ENCODE measurements around the gene KIF23.
A peak's percentile ranks its signal among the peaks of the same experiment; 100 is the strongest.
"Not testable (repeated sequence)": the region's sequence is repeated elsewhere in the genome, so short reads cannot be mapped to it uniquely, and the experiment has no call there.

KIF23 gene

DNA sequence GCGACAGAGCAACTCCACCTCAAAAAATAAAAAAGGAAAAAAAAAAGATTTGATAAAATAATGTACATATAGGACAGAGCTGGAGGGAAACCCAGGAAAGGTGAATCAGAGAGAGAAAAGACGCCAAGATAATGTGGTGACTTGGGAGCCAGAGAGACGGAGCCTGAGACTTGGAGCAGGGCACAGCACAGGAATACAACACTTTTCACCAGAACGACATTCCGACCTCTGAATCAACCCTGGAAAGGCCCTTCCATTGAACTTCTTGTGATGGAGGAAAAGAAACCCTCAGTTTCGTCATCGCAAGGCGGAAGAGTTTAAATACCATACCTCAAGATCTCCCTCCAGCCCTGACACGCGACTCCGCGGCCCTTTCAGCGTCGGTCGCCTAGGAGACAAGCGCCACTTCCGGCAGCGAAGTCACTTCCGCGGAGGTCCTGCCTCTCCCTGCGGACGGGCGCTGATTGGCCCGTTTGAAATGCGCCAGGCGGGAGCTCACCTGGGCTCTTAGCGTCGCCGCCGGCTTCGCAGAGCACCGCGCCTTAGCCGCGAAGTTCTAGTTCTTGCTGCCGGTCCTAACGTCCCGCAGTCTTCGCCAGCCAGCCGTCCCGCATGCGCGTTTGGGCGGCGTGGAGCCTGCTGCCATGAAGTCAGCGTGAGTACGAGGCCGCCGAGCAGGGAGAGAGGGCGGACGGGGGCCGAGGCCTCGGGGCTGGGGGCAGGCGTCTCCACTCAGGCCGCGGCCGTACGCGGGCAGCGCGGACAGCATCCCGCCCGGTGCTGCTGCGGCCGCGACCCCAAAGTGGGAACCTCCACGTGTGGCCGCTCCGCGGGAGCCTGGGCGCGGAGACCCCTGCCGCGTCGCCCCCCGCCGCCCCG is at the start of gene KIF23:
Gene KIF23, plus strand, starts transcription at position 528 of the 879 bp plus-strand sequence. Its CDS starts 117 bp downstream, at position 645.
- peak; percentile 58 for DNase-seq

DNA sequence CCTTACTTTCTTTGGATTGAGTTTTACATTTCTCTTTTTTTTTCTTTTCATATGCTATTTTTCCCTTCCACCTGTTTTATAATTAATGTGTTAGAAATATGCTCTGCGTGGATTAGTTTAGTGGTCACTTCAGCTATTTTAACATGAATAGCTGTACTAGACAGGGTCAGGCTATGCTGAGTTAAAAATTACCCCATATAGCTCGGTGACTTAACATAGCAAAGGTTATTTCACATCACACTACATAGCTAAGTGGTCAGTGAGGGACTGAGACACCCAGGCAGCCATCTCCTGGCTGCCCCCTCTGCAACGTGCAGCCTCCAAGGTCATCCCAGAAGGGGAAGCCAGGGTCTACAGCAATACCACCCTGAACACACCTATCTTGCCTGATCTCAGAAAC is 46.9 kb upstream of the KIF23 start:
- DNase-seq, result no peak

DNA sequence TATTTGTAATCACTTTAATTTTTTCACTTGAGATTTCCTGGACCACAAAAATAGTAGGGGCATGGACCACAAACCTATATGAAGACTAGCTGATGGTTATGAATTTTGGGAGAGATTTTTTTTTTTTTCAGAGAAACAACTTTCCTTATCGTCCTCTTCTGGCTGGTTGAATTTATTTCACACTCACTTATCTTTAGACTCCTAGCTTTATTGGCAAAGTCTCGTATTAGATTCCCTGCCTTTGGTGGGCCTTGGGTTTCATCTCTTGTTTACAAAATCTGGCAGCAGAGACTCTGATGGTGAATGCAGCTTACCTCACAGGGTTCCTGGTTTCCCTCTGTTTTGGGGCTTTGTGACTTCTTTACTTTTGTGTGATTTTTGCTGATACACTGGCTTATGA is 44.5 kb upstream of the KIF23 start:
- no peak for DNase-seq

DNA sequence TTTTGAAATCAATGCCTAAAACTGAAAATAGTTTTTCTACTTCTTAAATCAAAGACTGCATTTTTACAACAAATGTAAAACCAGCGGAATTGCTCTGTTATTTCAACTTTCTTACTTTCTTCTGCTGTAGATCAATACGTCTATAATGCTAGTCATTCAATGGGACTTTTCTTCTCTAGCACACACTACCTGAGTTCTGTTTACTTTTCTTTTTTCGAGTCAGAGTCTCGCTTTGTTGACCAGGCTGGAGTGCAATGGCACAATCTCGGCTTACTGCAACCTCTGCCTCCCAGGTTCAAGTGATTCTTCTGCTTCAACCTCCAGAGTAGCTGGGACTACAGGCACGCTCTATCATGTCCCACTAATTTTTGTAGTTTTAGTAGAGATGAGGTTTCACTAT is 40.7 kb upstream of the KIF23 start:
- no peak for DNase-seq

DNA sequence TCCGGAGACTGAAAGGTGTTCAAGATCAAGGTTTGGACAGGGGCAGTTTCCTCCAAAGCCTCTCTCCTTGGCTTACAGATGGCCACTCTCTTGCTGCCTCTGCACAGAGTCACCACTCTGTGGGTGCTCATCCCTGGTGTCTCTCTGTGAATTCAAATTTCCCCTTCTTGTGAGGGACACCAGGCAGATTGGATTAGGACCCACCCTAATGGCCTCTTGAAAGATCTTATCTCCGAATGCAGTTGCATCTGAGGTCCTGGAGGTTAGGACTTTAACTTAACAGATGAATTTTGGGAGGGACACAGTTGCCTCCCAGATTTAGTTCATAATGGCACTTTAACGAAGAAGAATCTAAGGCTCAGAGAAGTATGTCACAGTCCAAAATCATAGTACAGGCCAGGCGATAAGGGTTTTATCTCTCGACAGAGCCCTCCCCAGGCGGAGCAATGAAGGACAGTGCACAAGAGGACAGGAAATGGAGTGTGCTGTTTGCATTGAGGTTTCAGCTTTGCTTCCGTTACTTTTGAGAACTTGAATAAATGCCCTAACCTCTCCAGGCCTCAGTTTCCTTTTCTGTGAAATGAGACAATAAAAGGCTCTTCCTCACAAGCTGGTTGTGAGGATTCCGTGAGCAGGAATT is 38.9 kb upstream of the KIF23 start:
- no peak for DNase-seq

DNA sequence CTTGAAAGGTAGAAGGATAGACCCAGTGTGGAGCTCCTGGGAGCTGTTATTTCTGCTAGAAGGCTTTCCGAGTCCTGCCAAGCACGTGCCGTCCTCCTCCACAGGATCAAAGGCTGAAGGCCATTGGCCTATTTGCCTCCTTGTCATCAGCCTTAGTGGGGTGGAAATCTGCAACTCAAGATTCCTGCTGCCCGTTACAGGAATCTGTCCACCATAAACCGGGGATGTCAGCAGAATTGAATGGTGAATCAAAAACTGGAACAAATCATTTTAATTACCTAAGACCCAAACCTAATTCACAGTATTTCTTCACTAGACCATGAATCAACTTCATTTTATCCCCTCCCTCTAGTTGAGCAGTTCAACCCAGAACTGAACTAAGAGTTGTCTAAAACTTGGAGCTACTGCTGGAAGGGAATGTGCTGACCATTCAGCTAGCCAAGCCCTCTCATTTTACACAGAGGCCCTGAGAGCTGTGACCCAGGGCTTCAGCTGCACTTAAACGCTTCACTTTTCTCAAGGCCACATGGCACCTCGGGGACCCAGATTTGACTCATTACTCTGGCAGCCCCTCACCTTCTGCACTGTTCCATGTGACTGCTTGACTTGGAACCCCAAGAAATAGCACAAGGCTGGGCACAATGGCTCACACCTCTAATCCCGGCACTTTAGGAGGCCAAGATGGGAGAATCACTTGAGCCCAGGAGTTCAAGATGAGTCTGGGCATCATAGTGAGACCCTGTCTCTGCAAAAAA is 36.8 kb upstream of the KIF23 start:
- no peak for DNase-seq

DNA sequence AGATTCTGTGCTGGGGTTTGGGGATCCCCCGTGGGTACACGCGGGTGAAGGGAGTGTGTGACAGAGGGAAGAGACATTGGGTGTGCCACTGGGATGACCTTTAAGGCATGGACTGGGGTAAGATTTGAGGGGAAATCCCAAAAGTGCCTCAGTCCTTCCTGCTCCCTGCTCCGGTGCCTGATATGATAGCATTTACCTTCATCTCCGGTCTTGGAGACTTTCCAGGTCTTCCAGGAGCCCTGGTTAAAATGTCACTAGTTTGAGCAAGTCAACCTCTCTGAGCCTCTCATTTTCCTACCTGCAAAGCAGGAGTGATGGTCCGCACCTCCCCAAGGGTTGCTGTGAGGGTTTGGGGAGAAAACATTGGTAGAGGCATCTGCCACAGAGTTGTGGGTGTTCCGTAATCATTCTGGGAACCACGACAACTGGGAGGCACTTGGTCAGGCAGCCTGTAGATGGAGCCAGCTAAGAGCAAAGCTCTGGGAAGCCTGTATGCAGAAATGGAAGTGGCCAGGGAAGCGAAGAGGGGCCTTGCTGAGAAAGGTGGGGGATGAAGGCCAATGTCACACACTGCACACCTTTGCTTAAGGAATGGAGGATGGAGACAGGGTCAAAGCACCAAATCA is 33.9 kb upstream of the KIF23 start:
- DNase-seq, result no peak

DNA sequence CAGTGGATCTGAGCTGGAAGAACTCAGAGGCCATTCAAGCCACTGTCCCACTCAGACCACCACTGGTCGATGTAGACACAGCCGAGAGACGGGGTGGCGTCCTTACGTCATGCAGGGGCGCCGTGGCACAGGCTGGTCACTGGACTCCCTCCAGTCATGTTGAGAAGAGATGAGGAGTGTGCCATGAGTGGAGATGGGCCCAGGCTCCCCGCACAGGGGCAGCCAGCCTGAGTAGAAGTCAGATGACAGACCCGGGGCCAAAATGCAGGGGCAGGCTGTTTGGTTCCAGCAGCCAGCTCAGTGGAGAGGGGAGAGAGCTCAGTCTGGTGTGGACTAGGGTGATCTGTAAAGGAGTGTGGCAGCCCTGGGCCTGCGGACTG is 33.4 kb upstream of the KIF23 start:
- DNase-seq, result no peak

DNA sequence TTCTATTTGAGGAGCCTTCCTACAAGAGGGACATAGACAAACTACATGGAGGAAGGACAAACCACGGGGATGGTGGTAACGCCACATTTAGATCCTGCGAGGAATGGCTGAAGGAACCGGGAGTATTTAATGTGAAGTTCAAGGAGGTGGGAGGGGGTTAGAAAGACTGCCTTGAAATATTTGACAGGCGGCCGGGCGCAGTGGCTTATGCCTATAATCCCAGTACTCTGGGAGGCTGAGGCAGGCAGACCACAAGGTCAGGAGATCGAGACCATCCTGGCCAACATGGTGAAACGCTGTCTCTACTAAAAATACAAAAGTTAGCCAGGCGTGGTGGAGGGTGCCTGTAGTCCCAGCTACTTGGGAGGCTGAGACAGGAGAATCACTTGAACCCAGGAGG is 32.0 kb upstream of the KIF23 start:
- DNase-seq, result not testable (repeated sequence)

DNA sequence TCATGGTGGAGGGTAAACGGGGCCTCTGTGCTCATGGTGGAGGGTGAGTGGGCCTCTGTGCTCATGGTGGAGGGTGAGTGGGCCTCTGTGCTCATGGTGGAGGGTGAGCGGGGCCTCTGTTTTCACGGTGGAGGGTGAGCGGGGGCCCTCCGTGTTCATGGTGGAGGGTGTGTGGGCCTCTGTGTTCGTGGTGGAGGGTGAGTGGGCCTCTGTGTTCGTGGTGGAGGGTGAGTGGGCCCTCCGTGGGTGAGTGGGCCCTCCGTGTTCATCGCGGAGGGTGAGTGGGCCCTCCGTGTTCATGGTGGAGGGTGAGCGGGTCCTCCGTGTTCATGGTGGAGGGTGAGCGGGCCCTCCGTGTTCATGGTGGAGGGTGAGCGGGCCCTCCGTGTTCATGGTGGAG is 30.1 kb upstream of the KIF23 start:
- not testable (repeated sequence) for DNase-seq

DNA sequence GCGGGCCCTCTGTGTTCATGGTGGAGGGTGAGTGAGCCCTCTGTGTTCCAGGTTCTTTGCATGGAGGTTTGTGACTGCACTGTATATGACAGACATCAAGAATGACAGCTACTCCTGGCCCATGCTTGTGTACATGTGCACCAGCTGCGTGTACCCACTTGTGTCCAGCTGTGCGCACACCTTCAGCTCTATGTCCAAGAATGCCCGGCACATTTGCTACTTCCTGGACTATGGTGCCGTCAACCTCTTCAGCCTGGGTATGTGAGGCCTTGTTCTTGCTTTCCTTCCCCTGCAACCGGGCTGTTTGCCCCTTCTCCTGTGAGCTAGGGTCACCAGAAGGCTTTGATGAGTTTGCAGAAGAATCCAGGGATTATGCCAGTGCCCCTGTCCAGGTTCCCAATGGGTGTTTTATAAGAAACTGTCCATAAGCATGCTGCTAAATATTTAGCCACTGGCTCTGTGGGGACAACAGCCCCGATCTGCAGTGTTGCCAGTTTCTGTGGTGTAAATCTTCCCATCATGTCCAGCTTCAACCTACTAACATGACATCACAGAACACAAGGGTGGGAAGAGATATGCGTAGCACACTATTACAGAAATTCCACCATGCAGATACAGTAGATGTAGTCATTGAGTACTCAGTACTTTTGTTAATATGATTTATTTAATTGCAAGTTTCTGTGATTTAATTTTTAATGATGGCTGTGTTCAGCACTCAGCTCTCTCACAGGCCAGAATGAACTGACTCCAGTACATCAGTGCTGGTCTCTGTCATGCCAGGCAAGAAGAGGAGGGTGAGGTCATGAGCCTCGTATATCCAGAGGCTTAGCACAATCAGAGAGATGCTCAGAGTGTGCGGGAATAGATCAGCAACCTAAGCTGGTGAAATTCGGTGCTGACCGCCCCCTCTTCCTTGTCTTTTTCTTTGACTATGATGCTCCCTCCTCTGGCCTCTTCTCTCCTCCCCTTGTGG is 29.2 kb upstream of the KIF23 start:
- no peak for DNase-seq

DNA sequence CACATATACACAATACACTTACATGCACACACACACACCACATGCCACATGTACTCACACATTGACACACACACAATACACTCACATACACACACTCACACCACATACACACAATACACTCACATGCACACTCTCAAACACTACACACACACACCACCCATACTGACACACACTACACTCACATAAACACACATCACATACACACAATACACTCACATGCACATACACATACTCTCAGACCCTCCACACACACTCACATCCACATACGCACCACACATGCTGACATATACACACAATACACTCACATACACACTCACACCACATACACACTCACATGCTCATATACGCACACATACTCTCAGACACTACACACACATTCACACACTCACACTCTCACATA is 28.3 kb upstream of the KIF23 start:
- DNase-seq, result no peak

DNA sequence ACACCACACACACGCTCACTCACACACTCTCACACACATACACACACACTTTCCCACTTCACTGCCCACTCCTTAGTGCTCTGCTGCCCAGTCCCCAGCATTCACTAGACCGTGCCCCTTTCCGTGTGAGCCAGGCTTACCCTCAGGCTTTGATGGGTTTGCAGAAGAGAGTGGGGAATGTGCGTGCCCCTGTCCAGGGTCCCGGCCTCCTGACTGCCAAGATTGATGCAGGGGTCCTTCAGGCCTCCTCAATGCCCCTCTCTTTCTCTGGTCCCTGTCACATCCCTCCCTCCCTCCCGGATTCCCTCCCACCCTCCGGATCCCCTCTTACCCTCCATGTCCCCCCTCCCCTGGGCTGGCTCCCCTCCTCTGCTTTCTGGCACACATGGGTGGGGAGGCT is 27.9 kb upstream of the KIF23 start:
- DNase-seq, result no peak

DNA sequence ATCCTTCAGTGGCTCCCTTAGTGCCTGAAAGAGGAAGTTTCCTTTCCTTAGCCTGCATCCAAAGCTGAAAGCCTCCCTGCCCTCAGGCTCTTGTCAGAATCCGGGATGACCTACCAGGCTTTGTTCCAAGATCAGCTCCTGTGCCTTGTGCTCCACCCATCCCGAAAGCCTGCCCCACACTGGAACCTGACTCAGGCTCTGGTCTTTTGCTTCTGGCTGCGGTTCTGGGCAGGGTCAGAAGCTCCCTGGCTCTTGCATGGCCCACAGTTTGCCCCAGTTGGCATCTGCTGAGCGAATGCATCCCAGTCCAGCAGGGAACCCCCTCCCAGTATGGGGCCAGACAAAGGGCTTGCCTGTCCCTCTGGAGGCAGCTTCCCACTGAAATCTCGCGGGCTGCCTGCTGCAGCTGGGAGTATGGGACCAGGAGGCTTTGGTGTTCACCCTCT is 25.9 kb upstream of the KIF23 start:
- DNase-seq, result no peak

DNA sequence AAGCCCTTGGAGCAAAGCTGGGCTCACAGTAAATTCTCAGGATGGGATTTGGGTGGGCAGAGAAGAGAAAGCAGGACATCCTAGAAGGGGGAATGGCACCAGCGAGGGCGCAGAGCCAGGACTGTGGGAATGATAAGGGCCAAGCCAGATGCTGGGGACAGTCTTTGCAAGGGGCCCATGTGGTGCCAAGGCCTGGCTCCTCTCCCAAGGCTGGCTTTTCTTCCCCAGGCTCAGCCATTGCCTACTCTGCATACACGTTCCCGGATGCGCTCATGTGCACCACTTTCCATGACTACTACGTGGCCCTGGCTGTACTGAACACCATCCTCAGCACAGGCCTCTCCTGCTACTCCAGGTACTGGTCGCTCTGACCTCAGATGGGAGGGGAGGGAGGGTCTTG is 24.7 kb upstream of the KIF23 start:
- no peak for DNase-seq

DNA sequence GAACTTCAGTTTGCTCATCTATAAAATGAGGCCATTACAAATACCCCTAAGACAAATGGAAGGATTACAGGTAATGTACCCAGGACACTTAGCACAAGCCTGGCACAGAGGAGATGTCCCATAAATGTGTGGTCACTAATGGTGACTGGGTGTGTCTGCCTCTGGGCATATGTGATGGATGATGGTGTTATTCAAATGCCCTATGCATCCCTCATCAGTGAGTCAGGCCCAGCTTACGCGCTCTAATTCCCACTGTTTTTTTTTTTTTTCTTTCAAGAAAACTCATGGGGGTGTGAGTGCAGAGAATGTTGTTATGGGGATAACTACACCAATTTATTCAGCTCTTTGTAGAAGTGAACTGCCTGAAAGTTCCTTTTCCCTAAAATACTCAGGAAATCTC is 23.6 kb upstream of the KIF23 start:
- DNase-seq, result no peak

DNA sequence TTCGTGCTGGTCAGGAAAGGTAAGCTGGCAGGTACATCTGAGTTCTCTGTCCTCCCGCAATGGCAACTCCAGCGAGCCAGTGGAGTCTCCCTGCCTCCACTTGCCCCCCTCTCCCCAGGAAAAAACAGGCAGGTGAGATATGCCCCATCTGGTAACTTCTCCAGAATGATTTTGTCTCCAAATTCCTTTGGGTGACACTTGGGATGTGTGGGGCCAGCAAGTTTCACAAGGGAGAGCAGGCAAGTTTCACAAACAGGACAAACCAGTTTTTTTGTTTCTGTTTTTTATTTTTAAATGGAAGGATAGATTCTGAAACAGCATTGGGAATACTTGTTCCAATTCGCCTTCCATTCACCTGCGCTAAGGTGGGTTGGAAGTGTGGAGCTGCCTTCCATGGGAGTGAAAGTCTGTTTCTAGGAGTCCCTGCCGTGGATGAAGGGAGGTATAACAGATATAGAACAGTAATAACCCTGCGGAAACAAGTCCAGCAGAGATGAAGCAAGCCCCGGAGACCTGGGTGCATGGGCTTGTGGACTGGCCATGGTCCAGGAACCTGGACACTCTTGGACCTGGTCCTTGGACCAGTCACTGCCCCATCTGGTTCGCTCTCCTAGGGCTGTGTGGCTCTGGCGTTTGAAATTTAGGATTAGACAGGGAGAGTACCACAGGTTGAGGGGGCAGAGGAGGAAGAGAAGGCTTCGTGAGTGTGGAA is 22.9 kb upstream of the KIF23 start:
- DNase-seq, result no peak

DNA sequence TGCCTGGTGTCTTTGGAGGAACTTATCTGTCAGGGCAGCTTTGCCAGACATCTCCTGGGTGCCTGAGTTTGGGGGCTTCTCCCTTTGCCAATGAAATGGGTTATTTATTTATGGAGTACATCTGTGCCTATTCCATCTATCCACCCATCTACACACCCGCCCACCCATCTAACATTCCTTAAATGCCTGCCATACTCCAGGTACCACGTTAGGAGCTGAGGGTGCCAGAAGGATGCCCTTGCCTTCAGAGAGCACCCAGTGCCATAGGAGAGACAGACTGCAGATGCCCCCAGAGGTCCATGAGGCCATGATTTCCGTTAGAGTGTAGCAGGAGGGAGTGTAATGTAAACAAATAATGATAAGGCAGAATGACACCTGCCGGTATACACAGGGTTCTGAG is 21.8 kb upstream of the KIF23 start:
- no peak for DNase-seq

DNA sequence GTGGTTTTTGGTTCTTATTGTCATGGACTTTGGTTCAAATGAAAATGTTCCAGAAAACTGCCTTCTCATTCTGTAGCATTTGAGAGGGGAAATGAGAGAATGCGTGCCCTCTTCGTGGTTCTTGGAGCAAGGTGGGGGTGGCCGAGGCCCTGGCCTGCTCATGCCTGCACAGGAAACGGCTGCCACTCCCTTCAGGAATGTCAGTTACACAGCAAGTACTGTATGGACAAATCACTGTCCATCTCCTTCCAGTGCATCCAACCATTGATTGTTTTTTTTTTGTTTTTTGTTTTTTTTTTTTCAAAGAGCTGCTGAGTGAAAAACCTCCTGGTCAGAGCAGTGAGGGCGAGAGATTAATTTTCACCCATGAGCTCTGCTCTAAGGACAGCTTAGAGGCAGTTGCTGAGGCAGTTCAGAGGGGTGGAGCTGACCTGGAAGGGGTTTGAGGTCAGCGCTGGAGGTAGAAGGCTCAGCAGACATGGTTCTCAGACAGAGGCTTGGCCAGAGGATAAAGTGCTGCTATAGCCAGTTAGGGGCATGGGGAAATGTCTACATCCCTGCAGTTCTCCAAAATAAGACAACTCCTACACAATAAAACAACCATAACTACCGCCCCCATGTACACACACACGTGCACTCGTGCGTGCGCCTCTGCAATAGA is 20.2 kb upstream of the KIF23 start:
- no peak for DNase-seq

DNA sequence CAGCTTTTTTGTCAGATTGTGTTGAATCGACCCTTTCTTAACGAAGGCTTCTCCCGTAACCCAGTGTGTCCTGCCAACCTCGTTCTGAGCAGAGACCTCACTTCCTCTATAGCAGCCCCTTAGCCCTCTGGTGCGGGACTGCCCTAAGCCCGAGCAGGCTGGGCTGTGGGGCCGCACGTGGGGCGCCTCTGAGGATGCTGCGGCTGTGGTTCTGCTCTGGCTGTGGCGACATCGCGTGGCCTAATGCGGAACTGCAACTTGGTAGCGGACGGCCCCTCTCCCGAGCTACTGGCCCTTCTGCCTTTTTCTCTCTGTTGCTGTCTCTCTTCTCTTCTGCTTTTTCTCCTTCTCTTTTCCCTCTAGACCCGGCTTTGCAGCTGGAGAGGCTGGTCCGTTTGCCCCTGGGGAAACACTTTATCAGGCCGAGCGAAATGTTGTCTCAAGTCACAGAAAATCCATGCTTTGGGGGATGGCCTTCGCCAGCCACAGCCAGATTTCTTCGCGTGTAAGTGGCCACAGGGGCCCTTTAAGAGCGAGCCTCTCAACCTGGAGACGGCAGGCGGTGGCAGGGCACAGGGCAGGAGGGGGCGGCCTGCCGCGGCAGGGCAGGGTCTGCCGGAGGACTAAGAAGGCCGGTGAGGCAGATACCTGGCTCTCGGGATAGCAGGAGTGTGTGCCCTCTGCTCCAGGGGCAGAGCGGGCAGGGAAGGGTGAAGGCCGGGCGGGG is 19.4 kb upstream of the KIF23 start:
- DNase-seq, result no peak

Measured in NCI-H187 treated with DMSO at 0.1 percent for 48 hours (cell line).